Neuronal stem cell (in vitro differentiated cells): ENCODE results near the gene VTI1A.

ENCODE experiments used
- DNase-seq: peaks from one replicate; pipeline ENCODE4 v3.0.0-alpha.2; 2013; ENCODE audit warnings: low spot score
- H2AFZ ChIP-seq: one replicate; pipeline ENCODE4 v1.6.1; 2013; ENCODE audit warnings: mild to moderate bottlenecking, low read length, inconsistent platforms
- H2AK5ac ChIP-seq: 2 replicates; pipeline ENCODE4 v1.6.1; 2013; ENCODE audit warnings: low read depth, mild to moderate bottlenecking, inconsistent platforms, low read length, moderate library complexity, mixed read lengths
- H2BK120ac ChIP-seq: 2 replicates; pipeline ENCODE4 v1.6.1; 2013; ENCODE audit warnings: low read depth, mild to moderate bottlenecking, inconsistent platforms, low read length, moderate library complexity, mixed read lengths
- H2BK12ac ChIP-seq: one replicate; pipeline ENCODE4 v1.6.1; 2013; ENCODE audit warnings: low read length, inconsistent platforms
- H2BK15ac ChIP-seq: 2 replicates; pipeline ENCODE4 v1.6.1; 2013; ENCODE audit warnings: mild to moderate bottlenecking, low read length, inconsistent platforms, mixed read lengths
- H2BK5ac ChIP-seq: one replicate; pipeline ENCODE4 v1.6.1; 2013; ENCODE audit warnings: inconsistent platforms, mild to moderate bottlenecking, low read length, moderate library complexity
- H3K14ac ChIP-seq: one replicate; pipeline ENCODE4 v1.6.1; 2013; ENCODE audit warnings: low read length, inconsistent platforms
- H3K18ac ChIP-seq: 2 replicates; pipeline ENCODE4 v1.6.1; 2013; ENCODE audit warnings: low read length, inconsistent platforms
- H3K23ac ChIP-seq: 2 replicates; pipeline ENCODE4 v1.6.1; 2013; ENCODE audit warnings: low read depth, mild to moderate bottlenecking, mixed read lengths, low read length, inconsistent platforms; ENCODE audit not compliant: poor library complexity
- H3K27ac ChIP-seq: replicated peaks from 3 replicates; pipeline ENCODE4 v1.5.1; 2013; ENCODE audit warnings: low read length, inconsistent platforms
- H3K27me3 ChIP-seq, 3 experiments: 2 replicates each; pipeline ENCODE4 v1.6.1; 2013; ENCODE audit warnings: low read length in 3 of 3, mild to moderate bottlenecking in 2 of 3, inconsistent platforms in 1 of 3, low read depth in 1 of 3, mixed read lengths in 1 of 3, moderate library complexity in 1 of 3; ENCODE audit not compliant: control insufficient read depth in 3 of 3, insufficient read depth in 3 of 3
- H3K36me3 ChIP-seq, 2 donors: replicated peaks in 1 of 2; 2 replicates each; pipeline ENCODE4 v1.6.1; 2013; ENCODE audit warnings: low read length in 2 of 2; ENCODE audit not compliant: control insufficient read depth in 2 of 2, insufficient read depth in 2 of 2
- H3K4ac ChIP-seq: 2 replicates; pipeline ENCODE4 v1.6.1; 2013; ENCODE audit warnings: inconsistent platforms, mild to moderate bottlenecking, low read length, moderate library complexity
- H3K4me1 ChIP-seq, 2 donors: 1 replicate in 1 of 2; 2 replicates in 1 of 2; pipeline ENCODE4 v1.6.1; 2013; ENCODE audit warnings: low read length in 2 of 2, low read depth in 1 of 2; ENCODE audit not compliant: control insufficient read depth in 2 of 2, insufficient read depth in 1 of 2
- H3K4me2 ChIP-seq: one replicate; pipeline ENCODE4 v1.6.1; 2013; ENCODE audit warnings: mild to moderate bottlenecking, low read length, inconsistent platforms; ENCODE audit not compliant: insufficient read depth, poor library complexity, severe bottlenecking
- H3K4me3 ChIP-seq, 2 donors: 2 replicates each; pipeline ENCODE4 v1.5.1; 2013; ENCODE audit warnings: low read length in 2 of 2, mild to moderate bottlenecking in 2 of 2, inconsistent platforms in 1 of 2, moderate library complexity in 1 of 2
- H3K79me1 ChIP-seq: one replicate; pipeline ENCODE4 v1.6.1; 2013; ENCODE audit warnings: low read depth, mild to moderate bottlenecking, inconsistent platforms, low read length, moderate library complexity
- H3K9ac ChIP-seq: one replicate; pipeline ENCODE4 v1.6.1; 2013; ENCODE audit warnings: mild to moderate bottlenecking, low read depth, low read length, inconsistent platforms; ENCODE audit not compliant: poor library complexity
- H3K9me3 ChIP-seq, 2 donors: replicated peaks in 1 of 2; 2 replicates each; pipeline versions ENCODE3 to v1.6.1; 2013; ENCODE audit warnings: low read length in 2 of 2, mild to moderate bottlenecking in 2 of 2, inconsistent platforms in 1 of 2, low read depth in 1 of 2, mixed read lengths in 1 of 2, moderate library complexity in 1 of 2; ENCODE audit not compliant: control insufficient read depth in 2 of 2, insufficient read depth in 1 of 2
- H4K8ac ChIP-seq: one replicate; pipeline ENCODE4 v1.6.1; 2013; ENCODE audit warnings: low read depth, mild to moderate bottlenecking, inconsistent platforms, low read length, moderate library complexity
- H4K91ac ChIP-seq: one replicate; pipeline ENCODE4 v1.6.1; 2013; ENCODE audit warnings: low read length, low read depth, mild to moderate bottlenecking, inconsistent platforms; ENCODE audit not compliant: poor library complexity
- WGBS, 2 donors: extraction: QIAGEN DNeasy Blood & Tissue Kit; methylation state at CpG; one replicate each; pipeline ENCODE4 v1.1.7; 2013; ENCODE audit warnings: missing lambda C conversion rate in 2 of 2, mixed read lengths in 1 of 2; ENCODE audit not compliant: insufficient read length in 2 of 2, insufficient replicate concordance in 1 of 2; ENCODE audit errors: extremely low coverage in 2 of 2; 5-methylcytosine and 5-hydroxymethylcytosine counted together

Gene VTI1A

GRCh38 chr10:112805254-112805590 lies 358.2 kb downstream of the VTI1A start:
- Histone ChIP-seq H2AFZ (no peak overlapping the region), H3K18ac (no peak overlapping the region), H3K36me3 (no peaks in the 10 kb centered on the region), H3K4me2 (no peak overlapping the region), H2BK120ac (no peak overlapping the region), H3K4me3 (no peak overlapping the region), H2BK15ac (no peak overlapping the region), H3K79me1 (no peaks in the 10 kb centered on the region), H4K91ac (no peak overlapping the region), H2BK5ac (no peak overlapping the region), H4K8ac (no peak overlapping the region), H3K14ac (no peak overlapping the region), H3K27ac (no peak overlapping the region), H3K4ac (no peak overlapping the region), H3K9ac (no peak overlapping the region), H3K27me3 (no peaks in the 10 kb centered on the region), H2AK5ac (no peak overlapping the region), H2BK12ac (no peak overlapping the region), H3K23ac (no peak overlapping the region), H3K4me1 (peaks cover 4 to 15% of the 10 kb centered on the region in 2 donors), H3K9me3 (peaks cover 0 to 4% of the 10 kb centered on the region in 2 donors)
- no peak for DNase-seq
- no CpG with 5 or more reads among the region's 4 CpGs for WGBS, 2 donors

DNA sequence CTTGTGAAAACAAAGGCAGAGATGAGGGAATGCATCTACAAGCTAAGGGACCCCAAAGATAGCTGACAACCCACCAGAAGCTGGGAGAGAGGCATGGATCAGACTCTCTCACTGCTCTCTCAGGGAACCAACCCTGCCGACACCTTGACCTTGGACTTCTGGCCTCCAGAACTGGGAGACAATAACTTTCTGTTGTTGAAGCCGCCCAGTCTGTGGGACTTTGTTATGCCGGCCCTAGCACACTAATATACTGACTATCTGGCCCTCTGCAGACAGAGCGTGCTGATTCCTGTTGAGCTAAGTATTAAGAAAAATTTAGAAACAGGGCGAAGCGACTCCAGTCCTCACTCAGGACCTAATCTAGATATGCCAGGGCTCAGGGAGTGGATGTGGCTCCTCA lies 358.7 kb downstream of the VTI1A start:
- no peak overlapping the region for H2BK120ac ChIP-seq
- no peak overlapping the region for H2AK5ac ChIP-seq
- no peaks in the 10 kb centered on the region for H3K27me3 ChIP-seq
- H2AFZ ChIP-seq = no peak overlapping the region
- no peaks in the 10 kb centered on the region for H3K36me3 ChIP-seq
- H3K79me1 ChIP-seq = no peaks in the 10 kb centered on the region
- no peak overlapping the region for H4K91ac ChIP-seq
- no CpG with 5 or more reads among the region's 6 CpGs for WGBS, 2 donors
- H3K23ac ChIP-seq = no peak overlapping the region
- no peak overlapping the region for H3K4ac ChIP-seq
- no peak overlapping the region for H3K14ac ChIP-seq
- no peak overlapping the region for H2BK12ac ChIP-seq
- DNase-seq = no peak
- peaks cover 7 to 15% of the 10 kb centered on the region in 2 donors for H3K4me1 ChIP-seq
- H3K4me2 ChIP-seq = no peak overlapping the region
- H2BK5ac ChIP-seq = no peak overlapping the region
- no peak overlapping the region for H4K8ac ChIP-seq
- H3K18ac ChIP-seq = no peak overlapping the region
- H3K9ac ChIP-seq = no peak overlapping the region
- H2BK15ac ChIP-seq = no peak overlapping the region
- no peak overlapping the region for H3K4me3 ChIP-seq
- peaks cover 0 to 4% of the 10 kb centered on the region in 2 donors for H3K9me3 ChIP-seq
- H3K27ac ChIP-seq = no peak overlapping the region

DNA sequence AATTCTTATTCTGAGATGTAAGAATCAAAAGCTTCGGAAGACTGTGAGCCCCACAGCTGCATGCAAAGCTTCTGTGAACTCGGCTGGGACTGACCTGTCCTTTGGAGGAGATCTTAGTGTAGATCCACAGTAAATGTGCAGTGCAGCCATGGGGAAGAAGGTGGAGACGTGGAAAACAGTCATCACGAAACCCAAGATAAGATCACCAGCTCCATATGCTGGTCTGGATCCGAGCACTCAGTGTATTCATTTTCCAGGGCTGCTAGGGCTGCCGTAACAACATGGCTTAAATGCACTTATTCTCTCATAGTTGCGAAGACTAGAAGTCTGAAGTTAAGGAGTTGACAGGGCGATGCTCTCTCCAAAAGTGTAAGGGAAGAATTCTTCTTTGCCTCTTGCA lies 360.0 kb downstream of the VTI1A start:
- no peak overlapping the region for H3K18ac ChIP-seq
- no peaks in the 10 kb centered on the region for H3K79me1 ChIP-seq
- H2BK120ac ChIP-seq = no peak overlapping the region
- no peak overlapping the region for H3K27ac ChIP-seq
- H3K9ac ChIP-seq = no peak overlapping the region
- no peak overlapping the region for H2BK15ac ChIP-seq
- no peak overlapping the region for H2BK5ac ChIP-seq
- H3K36me3 ChIP-seq = no peaks in the 10 kb centered on the region
- peaks cover 12 to 19% of the 10 kb centered on the region in 2 donors for H3K4me1 ChIP-seq
- H3K9me3 ChIP-seq = peaks cover 2 to 4% of the 10 kb centered on the region in 2 donors
- no peak overlapping the region for H3K4me2 ChIP-seq
- H2AK5ac ChIP-seq = no peak overlapping the region
- H3K4me3 ChIP-seq = no peak overlapping the region
- H3K23ac ChIP-seq = no peak overlapping the region
- WGBS, 2 donors = no CpG with 5 or more reads among the region's 8 CpGs
- no peak overlapping the region for H4K8ac ChIP-seq
- no peak overlapping the region for H2AFZ ChIP-seq
- no peak overlapping the region for H3K4ac ChIP-seq
- no peak overlapping the region for H4K91ac ChIP-seq
- H3K27me3 ChIP-seq = no peaks in the 10 kb centered on the region
- DNase-seq = no peak
- no peak overlapping the region for H2BK12ac ChIP-seq
- no peak overlapping the region for H3K14ac ChIP-seq

DNA sequence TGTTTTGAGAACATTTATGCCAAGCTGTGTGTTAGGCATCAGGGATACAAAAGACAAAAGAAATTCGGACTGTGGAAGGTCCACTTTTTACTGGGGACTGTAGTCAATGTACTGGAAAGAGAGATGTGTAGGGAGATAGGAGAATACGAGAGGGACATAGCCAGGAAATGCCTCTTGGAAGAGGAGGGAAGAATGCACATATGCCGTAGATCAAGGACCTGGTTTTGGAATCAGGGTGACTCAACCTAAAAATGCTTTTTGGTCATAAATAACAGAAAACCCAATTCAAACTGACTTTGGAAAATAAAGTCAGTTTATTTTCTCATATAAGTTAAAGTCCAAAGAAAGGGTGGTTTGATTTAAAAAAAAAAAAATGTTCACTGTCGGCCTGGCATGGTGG lies 362.7 kb downstream of the VTI1A start:
- H3K4me2 ChIP-seq = no peak overlapping the region
- no peak overlapping the region for H2BK12ac ChIP-seq
- H2AFZ ChIP-seq = no peak overlapping the region
- no peaks in the 10 kb centered on the region for H3K36me3 ChIP-seq
- no peak overlapping the region for H4K91ac ChIP-seq
- H3K27me3 ChIP-seq = no peaks in the 10 kb centered on the region
- H3K79me1 ChIP-seq = no peaks in the 10 kb centered on the region
- H3K27ac ChIP-seq = no peak overlapping the region
- no peak overlapping the region for H4K8ac ChIP-seq
- H2BK120ac ChIP-seq = no peak overlapping the region
- H3K9me3 ChIP-seq = peaks cover 2 to 4% of the 10 kb centered on the region in 2 donors
- H2AK5ac ChIP-seq = no peak overlapping the region
- H3K14ac ChIP-seq = no peak overlapping the region
- H3K4me3 ChIP-seq = no peak overlapping the region
- no peak overlapping the region for H3K9ac ChIP-seq
- H2BK15ac ChIP-seq = no peak overlapping the region
- H3K4me1 ChIP-seq = peaks cover 24% of the 10 kb centered on the region in 2 donors
- no CpG with 5 or more reads among the region's 4 CpGs for WGBS, 2 donors
- no peak overlapping the region for H2BK5ac ChIP-seq
- H3K23ac ChIP-seq = no peak overlapping the region
- no peak overlapping the region for H3K18ac ChIP-seq
- DNase-seq = no peak
- no peak overlapping the region for H3K4ac ChIP-seq
